Colon (tissue), 2 donors: Measurements from ENCODE around the gene WDCP.
"Not testable (repeated sequence)": the region's sequence is repeated elsewhere in the genome, so short reads cannot be mapped to it uniquely, and the experiment has no call there.

ENCODE experiments used
- FAIRE-seq: peaks from 2 replicates; lab custom pipeline; 2012; peaks lifted over from hg19 to GRCh38; lab: Jason Lieb, UNC
- donor health status: control.
- donor health status: control.

WDCP gene

GRCh38 chr2:24021122-24021998 lies 25.8 kb downstream of the WDCP start:
- FAIRE-seq, result no peak

- FAIRE-seq, result no peak
Observed at GRCh38 chr2:24020244-24020643, 26.9 kb downstream of the WDCP start.

GRCh38 chr2:24019729-24020128 lies 27.5 kb downstream of the WDCP start:
- FAIRE-seq, result no peak

GRCh38 chr2:24018241-24018640 lies 28.9 kb downstream of the WDCP start:
- FAIRE-seq, result no peak

GRCh38 chr2:24017711-24018110 lies 29.5 kb downstream of the WDCP start:
- FAIRE-seq, result no peak

- FAIRE-seq, result no peak
Observed at GRCh38 chr2:24016853-24017703, 30.1 kb downstream of the WDCP start.

- FAIRE-seq, result no peak
Observed at GRCh38 chr2:24016376-24016761, 30.8 kb downstream of the WDCP start.

- no peak for FAIRE-seq
Observed at GRCh38 chr2:24015562-24016375, 31.4 kb downstream of the WDCP start.

GRCh38 chr2:24014902-24015301 lies 32.3 kb downstream of the WDCP start:
- not testable (repeated sequence) for FAIRE-seq

- FAIRE-seq, result no peak
Observed at GRCh38 chr2:24012521-24013188, 34.5 kb downstream of the WDCP start.

GRCh38 chr2:24011250-24012104 lies 35.7 kb downstream of the WDCP start:
- no peak for FAIRE-seq

- FAIRE-seq, result no peak
Observed at GRCh38 chr2:24010477-24011249, 36.5 kb downstream of the WDCP start.

GRCh38 chr2:24009680-24010476 lies 37.3 kb downstream of the WDCP start, which contains the start of gene MFSD2B:
MFSD2B (plus strand) TSS chr2:24010085; CDS start chr2:24010097, 12 bp downstream.
- no peak for FAIRE-seq

- FAIRE-seq, result no peak
Observed at GRCh38 chr2:24009367-24009679, 37.9 kb downstream of the WDCP start.

GRCh38 chr2:24008672-24009366 lies 38.4 kb downstream of the WDCP start:
- no peak for FAIRE-seq

GRCh38 chr2:24007693-24008092 lies 39.5 kb downstream of the WDCP start:
- FAIRE-seq, result no peak

GRCh38 chr2:23994567-23994966 lies 52.6 kb downstream of the WDCP start:
- no peak for FAIRE-seq

- FAIRE-seq, result no peak
Observed at GRCh38 chr2:23993736-23994269, 53.4 kb downstream of the WDCP start.
